RPMI7951 (cell line): ENCODE data around the gene LPIN2. TPM values are rescaled to one million over a fixed set of nuclear protein-coding genes. Genes with fewer than 3 reads are reported as not detected.
"Not testable (repeated sequence)": the region's sequence is repeated elsewhere in the genome, so short reads cannot be mapped to it uniquely, and the experiment has no call there.

Experiments used
- DNase-seq: peaks from one replicate; pipeline ENCODE4 v3.0.0-alpha.2; 2012; ENCODE audit warnings: low read depth
- total RNA-seq: library from RNA; depleted of rRNA; stranded (reverse); fragments of >200 nt; shearing (Covaris generic); gene quantifications from 2 replicates; pipeline ENCODE4 v1.2.3, GENCODE V29; 2014; rRNA removed

Gene LPIN2
- 10.8 and 11.4 TPM in 2 replicates for total RNA-seq

- DNase-seq, result peak; percentile 91
Measured at GRCh38 chr18:3013024-3013804, at the start of gene LPIN2. TSS of gene LPIN2 (minus strand) at chr18:3013144. CDS start at chr18:2960840, 52,304 bp downstream.

GRCh38 chr18:3061581-3062312 is 48.8 kb upstream of the LPIN2 start:
- peak; percentile 15 for DNase-seq

GRCh38 chr18:3060667-3061580 is 48.0 kb upstream of the LPIN2 start:
- DNase-seq, result no peak

- DNase-seq, result no peak
Measured at GRCh38 chr18:3059272-3059671, 46.3 kb upstream of the LPIN2 start.

- no peak for DNase-seq
Measured at GRCh38 chr18:3058328-3059191, 45.6 kb upstream of the LPIN2 start.

- DNase-seq, result no peak
Measured at GRCh38 chr18:3057526-3057925, 44.6 kb upstream of the LPIN2 start.

- no peak for DNase-seq
Measured at GRCh38 chr18:3056311-3056710, 43.4 kb upstream of the LPIN2 start.

- no peak for DNase-seq
Measured at GRCh38 chr18:3055816-3056215, 42.9 kb upstream of the LPIN2 start.

- no peak for DNase-seq
Measured at GRCh38 chr18:3055186-3055728, 42.3 kb upstream of the LPIN2 start.

- no peak for DNase-seq
Measured at GRCh38 chr18:3054780-3055179, 41.8 kb upstream of the LPIN2 start.

GRCh38 chr18:3054214-3054613 is 41.3 kb upstream of the LPIN2 start:
- no peak for DNase-seq

GRCh38 chr18:3053081-3053480 is 40.1 kb upstream of the LPIN2 start:
- no peak for DNase-seq

- no peak for DNase-seq
Measured at GRCh38 chr18:3052411-3052758, 39.4 kb upstream of the LPIN2 start.

GRCh38 chr18:3051718-3052410 is 38.9 kb upstream of the LPIN2 start:
- DNase-seq, result no peak

- not testable (repeated sequence) for DNase-seq
Measured at GRCh38 chr18:3049897-3050454, 37.0 kb upstream of the LPIN2 start.

- DNase-seq, result no peak
Measured at GRCh38 chr18:3048820-3049349, 35.9 kb upstream of the LPIN2 start.

- DNase-seq, result no peak
Measured at GRCh38 chr18:3048121-3048520, 35.2 kb upstream of the LPIN2 start.

GRCh38 chr18:3046216-3046808 is 33.4 kb upstream of the LPIN2 start:
- DNase-seq, result no peak
